H1 (cell line): ENCODE measurements around the gene TXNDC8. TPM values are rescaled to one million over a fixed set of nuclear protein-coding genes. Genes with fewer than 3 reads are reported as not detected.

ENCODE experiments used
- CTCF ChIA-PET: fragments of 300-600 bp; sonication (Branson Sonifier 250); formaldehyde crosslinking; loops from one replicate; lab custom pipeline; 2021; ENCODE audit not compliant: partially characterized antibody; lab: Charles Lee
- POLR2A ChIA-PET: fragments of 300-600 bp; sonication (Branson Sonifier 250); formaldehyde crosslinking; loops from one replicate; lab custom pipeline; 2021; ENCODE audit warnings: inconsistent platforms; ENCODE audit not compliant: partially characterized antibody; lab: Charles Lee
- DNase-seq, 2 experiments: peaks; one replicate each; pipeline versions ENCODE4 v3.0.0 to v3.0.0-alpha.2; 2010 to 2022; ENCODE audit warnings: low spot score in 2 of 2, low read depth in 1 of 2, mixed read lengths in 1 of 2
- FAIRE-seq: peaks from 2 replicates; lab custom pipeline; 2011; peaks lifted over from hg19 to GRCh38; lab: Jason Lieb, UNC
- H2AFZ ChIP-seq: 2 replicates; pipeline ENCODE4 v1.8.1; 2012; ENCODE audit warnings: low read length, inconsistent platforms
- H2AK5ac ChIP-seq: 2 replicates; pipeline ENCODE4 v1.6.1; 2013; ENCODE audit warnings: low read depth, low read length
- H2BK120ac ChIP-seq: replicated peaks from 2 replicates; pipeline ENCODE3; 2013; ENCODE audit warnings: low read depth, low read length, inconsistent platforms
- H2BK12ac ChIP-seq: 2 replicates; pipeline ENCODE4 v1.6.1; 2013; ENCODE audit warnings: low read depth, low read length
- H2BK15ac ChIP-seq: 2 replicates; pipeline ENCODE4 v1.6.1; 2013; ENCODE audit warnings: low read length
- H2BK20ac ChIP-seq: 2 replicates; pipeline ENCODE4 v1.6.1; 2013; ENCODE audit warnings: low read length
- H2BK5ac ChIP-seq: 2 replicates; pipeline ENCODE4 v1.6.1; 2013; ENCODE audit warnings: low read depth, low read length
- H3K14ac ChIP-seq: 2 replicates; pipeline ENCODE4 v1.6.1; 2013; ENCODE audit warnings: inconsistent platforms; ENCODE audit not compliant: insufficient read length
- H3K18ac ChIP-seq: 2 replicates; pipeline ENCODE4 v1.6.1; 2013; ENCODE audit warnings: low read length; ENCODE audit errors: extremely low read depth
- H3K23ac ChIP-seq: 2 replicates; pipeline ENCODE4 v1.6.1; 2013; ENCODE audit warnings: inconsistent platforms; ENCODE audit not compliant: insufficient read length
- H3K23me2 ChIP-seq: 2 replicates; pipeline ENCODE4 v1.6.1; 2013; ENCODE audit warnings: low read depth, low read length
- H3K27ac ChIP-seq: 2 replicates; pipeline ENCODE4 v1.6.1; 2011; ENCODE audit warnings: low read depth, low read length, inconsistent platforms
- H3K27me3 ChIP-seq, 4 experiments: replicated peaks in 1 of 4; 1 replicate in 1 of 4; 2 replicates in 3 of 4; pipeline versions ENCODE4 v1.6.1 to v1.8.1; 2011 to 2013; ENCODE audit warnings: low read length in 3 of 4, mild to moderate bottlenecking in 3 of 4, inconsistent platforms in 2 of 4, mixed read lengths in 2 of 4, moderate library complexity in 1 of 4; ENCODE audit not compliant: control insufficient read depth in 3 of 4, insufficient read depth in 3 of 4; ENCODE audit errors: extremely low read depth in 1 of 4
- H3K36me3 ChIP-seq, 4 experiments: 2 replicates each; pipeline versions ENCODE4 v1.6.1 to v1.8.1; 2011 to 2013; ENCODE audit warnings: mild to moderate bottlenecking in 4 of 4, low read length in 3 of 4, moderate library complexity in 2 of 4, control low read depth in 1 of 4, inconsistent platforms in 1 of 4; ENCODE audit not compliant: insufficient read depth in 4 of 4, control insufficient read depth in 2 of 4
- H3K4ac ChIP-seq: replicated peaks from 2 replicates; pipeline ENCODE3; 2013; ENCODE audit warnings: low read length, low read depth, mixed read lengths, inconsistent platforms; ENCODE audit not compliant: insufficient read length
- H3K4me1 ChIP-seq, 4 experiments: replicated peaks in 1 of 4; 1 replicate in 1 of 4; 2 replicates in 3 of 4; pipeline versions ENCODE4 v1.6.1 to v1.8.1; 2011 to 2013; ENCODE audit warnings: low read length in 3 of 4, inconsistent platforms in 2 of 4, mixed read lengths in 1 of 4; ENCODE audit not compliant: insufficient read depth in 4 of 4, control insufficient read depth in 3 of 4
- H3K4me2 ChIP-seq, 2 experiments: 2 replicates each; pipeline versions ENCODE4 v1.6.1 to v1.8.1; 2011 to 2013; ENCODE audit warnings: low read depth in 2 of 2, low read length in 2 of 2, control low read depth in 1 of 2, inconsistent platforms in 1 of 2, mild to moderate bottlenecking in 1 of 2; ENCODE audit not compliant: insufficient read depth in 1 of 2
- H3K4me3 ChIP-seq, 4 experiments: fragments of 200-600, 300-600 bp in 1 of 4; sonication (generic), shearing (Covaris generic), sonication (Bioruptor Twin) in 1 of 4; 2 replicates each; pipeline versions ENCODE4 v1.5.1 to v1.8.1; 2011 to 2016; ENCODE audit warnings: low read length in 4 of 4, low read depth in 3 of 4, control low read depth in 2 of 4, inconsistent platforms in 2 of 4, mild to moderate bottlenecking in 2 of 4, mixed read lengths in 1 of 4, moderate library complexity in 1 of 4; ENCODE audit not compliant: insufficient read depth in 2 of 4; ENCODE audit errors: extremely low read depth in 1 of 4
- H3K56ac ChIP-seq: replicated peaks from 2 replicates; pipeline ENCODE3; 2013; ENCODE audit warnings: low read depth, mild to moderate bottlenecking, mixed read lengths, low read length, inconsistent platforms; ENCODE audit not compliant: insufficient read length
- H3K79me1 ChIP-seq: 2 replicates; pipeline ENCODE4 v1.6.1; 2013; ENCODE audit warnings: low read depth, low read length, control low read depth
- H3K79me2 ChIP-seq, 2 experiments: 2 replicates each; pipeline versions ENCODE4 v1.6.1 to v1.8.1; 2012 to 2013; ENCODE audit warnings: low read length in 2 of 2, mild to moderate bottlenecking in 2 of 2, inconsistent platforms in 1 of 2; ENCODE audit not compliant: insufficient read depth in 2 of 2, control insufficient read depth in 1 of 2
- H3K9ac ChIP-seq, 4 experiments: replicated peaks in 1 of 4; 1 replicate in 1 of 4; 2 replicates in 3 of 4; pipeline versions ENCODE4 v1.6.1 to v1.8.1; 2011 to 2013; ENCODE audit warnings: low read depth in 3 of 4, low read length in 3 of 4, control low read depth in 2 of 4, mild to moderate bottlenecking in 2 of 4, moderate library complexity in 2 of 4, inconsistent platforms in 1 of 4; ENCODE audit errors: extremely low read depth in 1 of 4
- H3K9me3 ChIP-seq, 2 experiments: 2 replicates each; pipeline versions ENCODE4 v1.6.1 to v1.8.1; 2012 to 2013; ENCODE audit warnings: mild to moderate bottlenecking in 2 of 2, moderate library complexity in 2 of 2, control low read depth in 1 of 2, inconsistent platforms in 1 of 2, low read depth in 1 of 2, low read length in 1 of 2, mixed read lengths in 1 of 2; ENCODE audit not compliant: insufficient read depth in 2 of 2
- H4K20me1 ChIP-seq, 2 experiments: replicated peaks in 1 of 2; 2 replicates each; pipeline versions ENCODE3 to v1.8.1; 2011 to 2013; ENCODE audit warnings: inconsistent platforms in 2 of 2, low read length in 2 of 2, mild to moderate bottlenecking in 1 of 2; ENCODE audit not compliant: insufficient read depth in 2 of 2, control insufficient read depth in 1 of 2
- H4K5ac ChIP-seq: 2 replicates; pipeline ENCODE4 v1.6.1; 2013; ENCODE audit warnings: low read length, low read depth, mixed read lengths, inconsistent platforms; ENCODE audit not compliant: insufficient read length
- H4K8ac ChIP-seq: 2 replicates; pipeline ENCODE4 v1.8.0; 2013; ENCODE audit warnings: mild to moderate bottlenecking, moderate library complexity, low read length, inconsistent platforms; ENCODE audit not compliant: insufficient read depth; ENCODE audit errors: extremely low read depth
- H4K91ac ChIP-seq: replicated peaks from 2 replicates; pipeline ENCODE3; 2013; ENCODE audit warnings: low read length, mixed read lengths, inconsistent platforms; ENCODE audit not compliant: insufficient read length
- BCL11A ChIP-seq, 2 experiments: IDR thresholded peaks; one replicate each; pipeline ENCODE4 v1.6.1; 2011; ENCODE audit warnings: low read depth in 2 of 2, low read length in 2 of 2, mild to moderate bottlenecking in 2 of 2
- BRCA1 ChIP-seq: IDR thresholded peaks from 2 replicates; pipeline ENCODE4 v1.6.1; 2012; ENCODE audit warnings: low read depth, low read length, improper control_type of control experiment
- CBX8 ChIP-seq: fragments of 300-800, 300-1000 bp; sonication (generic); IDR thresholded peaks from 2 replicates; pipeline ENCODE4 v1.7.1; 2016; ENCODE audit warnings: low read depth, low read length, borderline replicate concordance
- CEBPB ChIP-seq: IDR thresholded peaks from 2 replicates; pipeline ENCODE4 v1.6.1; 2012; ENCODE audit warnings: low read depth, low read length
- KDM1A ChIP-seq: fragments of 200-600, 300-600 bp; sonication (generic); IDR thresholded peaks from 2 replicates; pipeline ENCODE4 v1.7.1; 2016; ENCODE audit warnings: mild to moderate bottlenecking, low read length, borderline replicate concordance
- KDM5A ChIP-seq: fragments of 200-600 bp; IDR thresholded peaks from 2 replicates; pipeline ENCODE4 v1.7.1; 2012; ENCODE audit warnings: mild to moderate bottlenecking, low read length, inconsistent platforms, mixed read lengths
- MAFK ChIP-seq: IDR thresholded peaks from 2 replicates; pipeline ENCODE4 v1.6.1; 2012; ENCODE audit warnings: low read depth, mild to moderate bottlenecking, improper control_type of control experiment, low read length
- POLR2AphosphoS5 ChIP-seq: IDR thresholded peaks from 2 replicates; pipeline ENCODE4 v1.6.1; 2011; ENCODE audit warnings: low read depth, low read length
- SRF ChIP-seq: IDR thresholded peaks from 2 replicates; pipeline ENCODE4 v1.6.1; 2011; ENCODE audit warnings: mild to moderate bottlenecking, low read depth, low read length, moderate library complexity
- TEAD4 ChIP-seq: IDR thresholded peaks from 2 replicates; pipeline ENCODE4 v1.6.1; 2012; ENCODE audit warnings: low read depth, low read length, inconsistent platforms, mixed read lengths
- WGBS, 2 experiments: shearing (Covaris generic) in 1 of 2; methylation state at CpG; one replicate each; pipeline versions ENCODE4 v1.1.6 to v1.1.7; 2013 to 2015; ENCODE audit warnings: low lambda C conversion rate in 2 of 2, mixed read lengths in 2 of 2, inconsistent platforms in 1 of 2, low coverage in 1 of 2, missing lambda C conversion rate in 1 of 2; ENCODE audit not compliant: insufficient replicate concordance in 2 of 2, insufficient coverage in 1 of 2, insufficient read length in 1 of 2; ENCODE audit errors: extremely low coverage in 1 of 2, missing lambda C conversion rate in 1 of 2; 5-methylcytosine and 5-hydroxymethylcytosine counted together
- polyA plus RNA-seq, 7 experiments: library from polyadenylated mRNA; depleted of rRNA in 3 of 7; stranded (reverse) in 5 of 7; unstranded in 2 of 7; fragments of >200 nt in 5 of 7; fragments of 200-250 nt in 2 of 7; gene quantifications; 1 replicate in 5 of 7; 2 replicates in 1 of 7; 4 replicates in 1 of 7; pipeline versions ENCODE4 v1.2.1 to v1.2.3, GENCODE V29; 2011 to 2013; ENCODE audit warnings: missing spikeins in 2 of 7, mixed read lengths in 2 of 7
- total RNA-seq: library from RNA; stranded (reverse); fragmentation: NEBNext Ultra II Directional; extraction: Animal tissue kit (Norgen Biotek cat#: 25700); gene quantifications from 2 replicates; pipeline ENCODE4 v1.2.1, GENCODE V29; 2021

Gene TXNDC8
- total and polyA plus RNA-seq, 2 of the 8 experiments (the other 6 are each of a cell fraction or from before 2014, with no cell fraction given) = not detected

DNA sequence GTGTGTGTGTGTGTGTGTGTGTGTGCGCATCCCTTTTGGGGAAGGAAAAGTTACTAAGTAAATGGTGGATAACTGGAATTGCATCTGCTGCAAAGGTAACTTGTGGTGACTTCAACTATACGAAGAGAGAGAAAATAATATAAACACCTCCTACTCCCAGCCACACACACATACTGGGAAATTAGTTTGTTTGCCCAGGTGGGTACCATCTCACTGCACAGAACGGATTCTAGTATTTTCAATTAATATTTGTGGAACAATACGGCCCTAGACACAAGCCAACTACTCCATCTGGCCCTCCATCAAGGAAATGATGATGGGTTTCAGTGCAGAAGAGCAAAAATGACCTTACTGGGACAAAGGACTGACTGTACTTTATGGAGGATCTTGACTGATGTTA lies 49.2 kb downstream of the TXNDC8 start:
- Histone ChIP-seq H3K4me1 (no peaks in the 10 kb centered on the region), H3K27me3 (no peaks in the 10 kb centered on the region), H3K56ac (no peak overlapping the region), H2AFZ (no peak overlapping the region), H2BK5ac (no peak overlapping the region), H2BK15ac (no peak overlapping the region), H2BK12ac (no peak overlapping the region), H3K9me3 (no peaks in the 10 kb centered on the region), H3K18ac (no peak overlapping the region), H3K79me2 (no peaks in the 10 kb centered on the region), H3K4me2 (no peak overlapping the region), H2BK20ac (no peak overlapping the region), H3K4ac (no peak overlapping the region), H2AK5ac (no peak overlapping the region), H3K23me2 (no peaks in the 10 kb centered on the region), H3K14ac (no peak overlapping the region), H4K5ac (no peak overlapping the region), H3K23ac (no peak overlapping the region), H2BK120ac (no peak overlapping the region), H3K79me1 (no peaks in the 10 kb centered on the region), H3K36me3 (no peaks in the 10 kb centered on the region), H3K9ac (no peak overlapping the region), H4K8ac (no peak overlapping the region), H3K4me3 (no peak overlapping the region), H4K91ac (no peak overlapping the region), H3K27ac (no peak overlapping the region), H4K20me1 (no peaks in the 10 kb centered on the region)
- ChIA-PET POLR2A (no interaction called here), CTCF (interaction anchor here (0.6 kb wide), 1 partner anchor 440 kb away, joined by 3 read pairs; no protein-coding TSS in a partner anchor)
- WGBS, 2 experiments = 81% methylated on average over 4 of the region's 4 CpGs; no CpG with 5 or more reads in 1 of the 2 experiments
- DNase-seq (no peak), FAIRE-seq (no peak)
- TF ChIP-seq KDM1A = no peak
- TF ChIP-seq BRCA1 = no peak
- TF ChIP-seq SRF = no peak
- TF ChIP-seq TEAD4 = no peak
- TF ChIP-seq BCL11A (IDR thresholded peaks at IDR 0.05; ENCODE audit: low read depth in 2 of 2, low read length in 2 of 2) = no peak
- TF ChIP-seq KDM5A = no peak
- no peak for TF ChIP-seq CBX8
- no peak for TF ChIP-seq POLR2AphosphoS5
- no peak for TF ChIP-seq CEBPB
- TF ChIP-seq MAFK = no peak
